ENCODE measurements around the gene COX19. TPM values are rescaled to one million over a fixed set of nuclear protein-coding genes. Genes with fewer than 3 reads are reported as not detected.

COX19 gene
- total RNA-seq, 1 experiment from 2014 or later: 11.5 TPM

Other genes starting within 250 kb of the COX19 start
- 46.3 and 56.7 TPM in 2 replicates for gene DNAAF5, start 248.8 kb downstream of the COX19 start, total RNA-seq (2014; rRNA removed; shearing (Covaris generic))
- gene PRKAR1B, start 248.3 kb downstream of the COX19 start, total RNA-seq (2014; rRNA removed; shearing (Covaris generic)): 31.8 and 32.8 TPM in 2 replicates
- gene SUN1, start 143.1 kb downstream of the COX19 start, total RNA-seq (2014; rRNA removed; shearing (Covaris generic)): 86.1 and 89.0 TPM in 2 replicates
- gene GET4, start 99.0 kb downstream of the COX19 start, total RNA-seq (2014; rRNA removed; shearing (Covaris generic)): 50.1 and 50.2 TPM in 2 replicates
- 1.3 and 5.9 TPM in 2 replicates for gene ADAP1, start 20.9 kb downstream of the COX19 start, total RNA-seq (2014; rRNA removed; shearing (Covaris generic))
- gene CYP2W1, start 7.6 kb upstream of the COX19 start, total RNA-seq (2014; rRNA removed; shearing (Covaris generic)): not detected in 2 replicates
- gene GPR146, start 69.0 kb upstream of the COX19 start, total RNA-seq (2014; rRNA removed; shearing (Covaris generic)): 0.17 and 1.1 TPM in 2 replicates
- 0.40 and 4.5 TPM in 2 replicates for gene GPER1, start 112.6 kb upstream of the COX19 start, total RNA-seq (2014; rRNA removed; shearing (Covaris generic))
- 51.4 and 57.3 TPM in 2 replicates for gene ZFAND2A, start 184.6 kb upstream of the COX19 start, total RNA-seq (2014; rRNA removed; shearing (Covaris generic))